ENCODE data around the gene TRIM31.

- TF ChIP-seq POLR2A (IDR thresholded peaks at IDR 0.05) = no peak
- TF ChIP-seq CTCF (IDR thresholded peaks at IDR 0.05) = no peak
- no peak for TF ChIP-seq EP300 (IDR thresholded peaks at IDR 0.05)
Measured at GRCh38 chr6:30142665-30143064, 29.8 kb upstream of the TRIM31 start.
